GM19467 (cell line): ENCODE measurements around the gene LIMS1.

Experiments used
- ATAC-seq: cut with Tn5 transposase; IDR thresholded peaks from one replicate; pipeline ENCODE4 v1.9.1; 2021; ENCODE audit warnings: mild to moderate bottlenecking, moderate library complexity; ENCODE audit not compliant: unreplicated experiment

The LIMS1 gene

DNA sequence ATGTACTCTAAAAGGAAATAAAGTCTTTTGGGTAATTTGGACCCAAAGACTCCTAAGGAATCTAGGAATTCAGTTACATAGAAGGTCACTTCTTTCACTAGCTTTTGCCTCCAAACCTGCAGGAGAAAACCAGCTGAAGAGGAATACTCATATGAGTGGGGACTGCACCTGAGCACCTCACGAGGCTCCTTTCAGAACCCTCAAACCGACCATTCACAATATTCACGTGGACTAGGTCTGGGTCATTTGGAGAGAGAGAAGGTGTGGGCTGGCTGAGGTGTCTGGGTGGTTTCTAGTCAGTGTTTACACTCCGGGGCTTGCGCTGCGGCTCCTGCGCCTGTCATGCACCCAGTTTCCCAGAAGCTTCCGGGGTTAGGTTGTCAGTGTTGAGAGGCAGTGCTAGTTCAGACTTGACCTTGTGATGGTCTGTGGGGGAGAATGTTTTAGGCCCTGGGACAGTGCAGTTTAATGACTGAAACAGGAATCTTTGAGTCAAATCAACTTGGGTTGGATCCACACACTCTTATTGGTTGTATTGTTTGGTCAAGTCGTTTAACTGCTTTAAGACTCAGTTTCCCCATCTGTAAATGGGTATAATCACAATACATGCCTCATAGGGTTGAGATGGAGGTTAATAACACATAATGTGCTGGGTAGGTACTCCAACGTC is 78.4 kb downstream of the LIMS1 start:
- ATAC-seq, result peak; percentile 73

GRCh38 chr2:108613261-108614042 is 79.2 kb downstream of the LIMS1 start:
- ATAC-seq, result no peak

DNA sequence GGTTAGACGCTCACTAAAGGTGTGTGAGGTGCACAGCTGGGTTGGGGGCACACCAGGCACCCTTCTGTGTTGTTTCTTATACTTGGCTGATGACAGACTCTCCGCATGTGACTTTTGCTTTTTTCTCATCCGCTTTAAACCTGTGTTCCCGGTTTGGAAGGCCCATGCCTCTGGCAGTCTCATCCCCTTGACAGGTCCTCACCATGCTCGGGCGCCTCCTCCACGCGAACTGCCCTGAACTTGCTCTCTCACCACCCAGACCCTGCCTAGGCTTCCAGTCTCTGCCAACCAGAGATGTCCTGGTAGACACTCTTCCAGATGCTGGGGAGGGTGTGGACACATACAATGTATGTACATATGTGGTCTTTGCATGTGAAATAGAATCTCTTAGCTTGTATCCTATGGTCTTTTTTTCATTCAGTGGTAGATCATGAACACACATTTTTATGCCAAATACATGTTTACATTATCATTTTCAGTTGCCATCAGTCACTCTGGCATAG is 79.8 kb downstream of the LIMS1 start:
- no peak for ATAC-seq

- ATAC-seq, result no peak
These were observed 80.4 kb downstream of the LIMS1 start for GRCh38 chr2:108614659-108615058.

DNA sequence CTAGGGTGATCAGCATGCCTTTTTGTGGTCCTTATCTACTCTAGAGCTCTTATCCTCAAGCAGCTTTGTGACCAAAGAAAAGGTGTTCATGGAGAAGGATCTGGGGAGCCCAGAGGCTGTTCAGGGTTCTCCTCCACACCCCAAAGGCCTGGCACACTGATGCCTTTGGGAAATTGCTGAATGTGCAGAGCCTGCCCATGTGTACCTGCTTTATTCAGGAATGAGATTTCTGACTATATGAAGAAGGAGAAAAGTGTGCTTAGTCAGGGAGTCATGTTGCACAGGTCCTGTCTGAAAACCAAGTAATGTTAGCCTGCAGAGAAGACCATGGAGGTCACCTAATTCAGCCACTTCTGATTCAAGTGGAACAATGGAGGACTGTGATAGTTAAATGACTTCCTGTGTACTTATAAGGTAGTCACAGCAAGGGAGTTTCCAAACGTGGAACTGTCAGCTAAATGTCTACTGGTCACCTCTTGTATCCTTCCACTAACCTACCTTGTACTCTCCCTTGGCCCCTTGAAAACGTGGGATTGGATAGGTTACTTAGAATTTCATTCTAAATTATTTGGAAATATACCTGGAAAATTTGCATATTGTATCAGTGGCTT is 81.3 kb downstream of the LIMS1 start:
- no peak for ATAC-seq

DNA sequence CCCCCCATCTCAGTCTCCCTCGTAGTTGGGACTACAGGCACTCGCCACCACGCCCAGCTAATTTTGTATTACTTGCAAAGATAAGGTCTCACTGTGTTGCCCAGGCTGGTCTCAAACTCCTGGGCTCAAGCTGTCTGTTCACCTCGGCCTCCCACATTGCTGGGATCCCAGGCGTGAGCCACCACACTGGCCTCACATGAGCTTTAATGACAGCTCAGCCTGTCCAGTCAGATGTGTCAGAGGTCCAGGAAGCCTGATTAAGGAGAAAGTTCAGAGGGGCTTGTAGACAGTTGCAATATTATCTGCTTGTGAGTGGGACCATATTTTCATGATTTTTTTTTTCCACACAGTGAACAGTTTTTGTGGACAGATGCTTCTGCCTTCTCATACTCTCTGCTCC is 82.0 kb downstream of the LIMS1 start:
- ATAC-seq, result no peak

DNA sequence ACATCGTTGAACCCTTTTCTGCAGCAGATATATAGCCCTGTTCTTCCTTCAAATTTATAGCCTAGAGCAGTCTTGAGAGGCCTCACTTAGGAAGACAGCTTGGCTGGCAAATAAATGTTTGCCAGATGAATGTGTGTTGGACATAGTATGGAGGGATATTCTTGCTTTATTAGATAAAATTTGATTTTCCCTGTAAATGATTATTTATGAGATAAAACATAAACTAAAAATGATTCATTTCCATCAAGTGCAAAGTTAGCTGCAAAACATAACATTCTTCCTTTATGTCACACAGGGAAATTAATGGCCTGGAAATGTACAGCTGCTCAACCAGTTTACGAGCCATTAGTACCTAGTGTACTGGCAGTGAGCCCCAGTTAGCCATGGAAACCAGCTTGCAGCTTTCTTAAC is 82.5 kb downstream of the LIMS1 start:
- ATAC-seq, result no peak

GRCh38 chr2:108617617-108618016 is 83.3 kb downstream of the LIMS1 start:
- ATAC-seq, result no peak

GRCh38 chr2:108619925-108620620 is 85.8 kb downstream of the LIMS1 start:
- no peak for ATAC-seq

DNA sequence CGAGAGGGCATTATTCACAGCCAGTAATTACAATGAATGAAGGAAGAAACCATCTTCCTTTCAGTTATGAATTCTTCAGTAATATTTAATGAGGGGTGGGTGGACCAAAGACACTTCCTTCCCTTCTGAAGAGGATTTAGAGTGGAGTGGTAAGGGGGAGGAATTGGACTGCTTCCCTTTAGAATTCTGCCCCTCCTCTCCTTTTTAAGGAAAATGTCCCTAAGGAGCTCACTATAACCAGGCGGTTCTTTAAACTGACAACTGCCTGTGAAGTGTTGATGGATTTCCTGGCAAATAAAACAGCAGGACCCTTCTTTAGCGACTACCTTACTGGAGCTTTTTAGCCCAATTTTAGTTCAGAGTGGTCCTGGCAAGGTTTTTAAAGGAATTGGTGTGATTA is 86.4 kb downstream of the LIMS1 start:
- ATAC-seq, result no peak

DNA sequence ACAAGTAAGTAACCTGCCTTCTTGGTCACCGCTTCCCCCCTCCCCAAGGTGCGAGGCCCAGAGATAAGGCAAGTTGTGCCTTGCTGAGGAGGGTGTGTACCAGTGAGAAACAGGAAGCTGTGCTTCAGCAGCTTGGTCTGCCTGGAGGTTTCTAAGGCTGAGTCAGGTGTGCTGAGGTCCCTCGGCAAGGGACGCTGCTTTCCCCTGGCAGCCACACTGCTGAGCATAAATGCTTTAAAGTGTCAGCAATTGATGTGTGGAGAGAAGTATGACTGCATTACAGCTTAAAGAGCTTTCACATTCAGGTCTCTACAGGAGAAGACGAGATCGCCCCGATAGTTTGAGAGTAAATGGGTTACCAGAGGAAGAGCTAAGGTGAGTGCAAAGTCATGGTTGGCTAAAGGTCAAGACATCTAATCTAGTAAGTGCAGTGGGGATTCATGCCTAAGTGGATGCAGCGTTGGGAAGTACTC is 86.9 kb downstream of the LIMS1 start:
- peak; percentile 97 for ATAC-seq

DNA sequence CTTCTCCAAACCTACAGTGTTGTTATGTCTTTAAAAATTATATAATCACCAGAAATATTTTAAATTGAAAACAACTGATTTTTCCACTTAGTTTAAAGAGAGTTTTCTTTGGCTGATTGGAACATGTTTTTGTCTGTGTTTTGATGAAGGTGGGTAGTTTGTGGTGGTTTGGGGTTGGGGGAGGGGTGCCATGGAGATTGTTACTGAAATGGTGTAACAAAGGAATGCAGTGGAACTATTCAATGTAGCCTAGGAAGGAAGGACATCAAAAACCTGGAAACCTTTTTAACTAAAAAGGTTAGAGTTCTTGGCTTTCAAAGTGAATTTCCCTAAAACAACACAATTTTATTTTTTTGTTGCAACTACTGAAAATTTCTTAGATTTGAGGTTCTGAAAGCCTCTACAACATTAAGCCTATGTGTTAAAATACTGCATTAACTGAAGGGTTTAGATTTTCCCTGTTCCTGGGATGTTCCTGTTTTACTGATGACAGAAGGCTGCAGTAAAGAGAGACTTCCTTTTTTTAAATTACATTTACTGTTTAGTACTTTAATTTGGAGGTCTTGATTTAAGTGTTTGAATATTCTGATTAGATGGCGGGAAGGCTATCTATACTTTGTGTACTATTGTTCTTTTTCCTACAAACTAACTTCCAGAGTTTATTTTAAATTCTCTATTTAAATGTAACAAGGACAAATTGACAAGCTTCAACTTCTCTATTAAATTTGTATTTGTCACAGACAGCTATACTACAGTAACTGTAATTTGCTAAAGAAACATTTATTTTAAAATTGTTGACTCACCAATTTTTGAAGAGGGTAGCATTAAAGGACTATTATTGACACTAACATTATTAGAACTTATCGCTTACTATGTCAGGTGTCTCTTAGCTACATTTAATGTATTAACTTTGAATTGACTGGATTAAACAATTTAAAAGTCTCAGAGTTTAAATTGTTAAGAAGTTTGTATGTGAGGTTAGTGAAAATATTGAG is 87.7 kb downstream of the LIMS1 start:
- no peak for ATAC-seq

- no peak for ATAC-seq
These were observed 89.3 kb downstream of the LIMS1 start for GRCh38 chr2:108623616-108624015.

- no peak for ATAC-seq
These were observed 91.0 kb downstream of the LIMS1 start for GRCh38 chr2:108625186-108625827.

DNA sequence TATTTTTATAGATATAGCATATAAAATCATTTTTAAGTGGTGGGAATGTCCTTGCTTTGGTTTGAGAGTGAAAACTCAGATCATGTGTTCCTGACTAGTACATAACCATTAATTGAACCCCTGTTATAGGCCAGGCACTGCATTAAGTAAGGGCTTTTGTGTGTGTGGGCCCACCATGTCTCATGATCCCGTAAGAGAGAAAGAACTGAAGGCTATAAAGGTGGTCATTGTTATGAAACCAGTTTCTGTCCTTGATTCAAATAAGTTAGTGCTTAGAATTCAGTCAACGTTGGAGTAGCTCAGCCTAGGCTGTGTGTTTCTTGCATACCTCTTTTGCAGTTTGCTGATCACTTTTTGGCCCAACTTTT is 91.5 kb downstream of the LIMS1 start:
- no peak for ATAC-seq

DNA sequence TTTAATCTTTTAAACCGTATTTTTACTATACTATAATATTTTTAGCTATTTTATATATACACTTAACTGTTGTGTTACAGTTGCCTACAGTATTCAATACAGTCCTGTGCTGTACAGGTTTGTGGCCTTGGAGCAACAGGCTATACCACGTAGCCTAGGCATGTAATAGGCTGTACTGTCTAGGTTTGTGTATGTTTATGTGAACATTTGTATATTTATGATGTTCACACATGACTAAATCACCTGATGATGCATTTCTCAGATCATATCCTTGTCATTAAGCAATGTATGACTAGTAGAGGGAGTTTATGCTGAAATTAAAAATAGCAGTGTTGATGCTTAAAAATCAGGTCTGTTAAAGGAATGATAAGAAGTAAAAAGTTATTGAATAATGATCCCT is 92.7 kb downstream of the LIMS1 start:
- no peak for ATAC-seq

DNA sequence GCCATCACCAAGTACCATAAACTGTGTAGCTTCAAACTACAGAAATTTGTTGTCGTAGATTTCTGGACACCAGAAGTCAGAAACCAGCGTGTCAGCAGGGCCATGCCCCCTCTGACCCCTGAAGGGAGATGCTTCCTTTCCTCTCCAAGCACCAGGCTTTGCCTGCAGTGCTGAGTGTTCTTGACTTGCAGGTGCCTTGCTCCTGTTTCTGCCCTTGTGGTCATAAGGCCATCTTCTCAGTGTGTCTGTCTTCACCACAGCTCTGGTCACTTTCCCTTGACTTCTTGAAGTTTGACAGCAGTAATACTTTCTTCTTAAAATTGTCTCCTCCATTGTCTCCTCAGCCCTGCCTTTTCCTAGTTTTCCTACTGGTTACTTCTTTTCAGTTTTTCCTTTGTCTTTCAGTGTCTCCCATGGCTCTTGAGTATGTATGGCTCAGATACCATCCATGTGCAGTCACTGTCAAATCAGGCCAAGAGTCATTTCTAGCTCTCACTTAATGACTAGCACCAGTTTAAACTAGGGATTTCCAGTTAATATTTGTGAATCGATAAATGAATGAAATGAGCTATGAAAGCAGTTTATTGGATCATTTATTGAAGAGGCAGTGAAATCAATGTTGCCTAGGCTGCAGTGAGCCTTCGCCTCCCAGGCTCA is 93.8 kb downstream of the LIMS1 start:
- ATAC-seq, result no peak

DNA sequence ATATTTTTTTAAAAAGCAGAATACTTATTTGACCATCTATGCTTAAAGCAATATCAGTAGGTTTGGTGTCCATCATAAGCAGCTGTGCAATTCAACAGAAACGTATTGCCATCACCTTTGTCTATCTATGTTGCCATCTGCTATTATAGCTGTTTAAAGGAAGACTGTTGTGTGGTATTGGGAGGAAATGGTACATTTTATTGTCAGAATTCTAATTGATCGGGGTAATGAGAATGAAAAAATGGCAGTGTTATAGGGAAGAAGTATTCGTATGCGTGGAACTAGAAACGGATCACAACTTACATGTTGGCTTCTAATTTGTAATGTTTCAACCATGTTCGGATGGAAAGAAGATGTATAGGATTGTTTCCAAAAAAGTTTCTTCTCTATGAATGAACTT is 94.7 kb downstream of the LIMS1 start:
- no peak for ATAC-seq

GRCh38 chr2:108629417-108629816 is 95.1 kb downstream of the LIMS1 start:
- ATAC-seq, result peak; percentile 57
